Astrocyte of the spinal cord (primary cell): Measurements from ENCODE around the gene PYDC2.

ENCODE experiments used
- DNase-seq: peaks from one replicate; pipeline ENCODE4 v3.0.0; 2011; ENCODE audit warnings: low read depth, low spot score
- H3K4me3 ChIP-seq: 2 replicates; pipeline ENCODE4 v1.5.1; 2011; ENCODE audit warnings: low read depth, mild to moderate bottlenecking, low read length, moderate library complexity
- in situ Hi-C: cut with HindIII; loops from 2 replicates; pipeline ENCODE4 v1.10.0; 2017; ENCODE audit warnings: low sequenced_read_pairs
- TF ChIP-seq, protein P1 (sequence below): IDR thresholded peaks from 2 replicates; pipeline ENCODE4 v1.5.1; 2012; ENCODE audit warnings: low read depth, mild to moderate bottlenecking, low read length, inconsistent platforms

Gene PYDC2

DNA sequence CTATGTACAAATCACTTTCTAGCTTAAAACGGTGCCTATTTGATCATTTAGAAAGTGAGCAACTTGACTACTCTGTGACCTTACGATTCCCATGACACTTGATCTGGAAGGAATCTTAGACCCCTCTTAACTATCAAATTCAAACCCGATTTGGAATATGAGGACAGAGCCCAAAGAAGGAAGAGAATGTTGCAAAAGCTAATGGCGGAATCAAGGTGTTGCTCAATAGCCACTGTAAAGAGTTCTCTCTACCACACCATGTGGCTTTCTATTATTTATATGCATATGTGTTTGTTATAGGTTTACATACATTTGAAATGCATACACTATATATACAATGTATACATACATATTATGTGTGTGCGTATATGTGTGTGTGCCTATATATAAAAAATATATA, 39.9 kb downstream of the PYDC2 start:
- no peak for DNase-seq
- H3K4me3 ChIP-seq, result no peak overlapping the region
- TF ChIP-seq, protein P1, sequence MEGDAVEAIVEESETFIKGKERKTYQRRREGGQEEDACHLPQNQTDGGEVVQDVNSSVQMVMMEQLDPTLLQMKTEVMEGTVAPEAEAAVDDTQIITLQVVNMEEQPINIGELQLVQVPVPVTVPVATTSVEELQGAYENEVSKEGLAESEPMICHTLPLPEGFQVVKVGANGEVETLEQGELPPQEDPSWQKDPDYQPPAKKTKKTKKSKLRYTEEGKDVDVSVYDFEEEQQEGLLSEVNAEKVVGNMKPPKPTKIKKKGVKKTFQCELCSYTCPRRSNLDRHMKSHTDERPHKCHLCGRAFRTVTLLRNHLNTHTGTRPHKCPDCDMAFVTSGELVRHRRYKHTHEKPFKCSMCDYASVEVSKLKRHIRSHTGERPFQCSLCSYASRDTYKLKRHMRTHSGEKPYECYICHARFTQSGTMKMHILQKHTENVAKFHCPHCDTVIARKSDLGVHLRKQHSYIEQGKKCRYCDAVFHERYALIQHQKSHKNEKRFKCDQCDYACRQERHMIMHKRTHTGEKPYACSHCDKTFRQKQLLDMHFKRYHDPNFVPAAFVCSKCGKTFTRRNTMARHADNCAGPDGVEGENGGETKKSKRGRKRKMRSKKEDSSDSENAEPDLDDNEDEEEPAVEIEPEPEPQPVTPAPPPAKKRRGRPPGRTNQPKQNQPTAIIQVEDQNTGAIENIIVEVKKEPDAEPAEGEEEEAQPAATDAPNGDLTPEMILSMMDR, result no peak
- in situ Hi-C loops, result no loop called here

GRCh38 chr3:191502583-191502982, 41.6 kb downstream of the PYDC2 start:
- in situ Hi-C loops, result no loop called here
- TF ChIP-seq, protein P1, result peak; percentile 34
- no peak overlapping the region for H3K4me3 ChIP-seq
- DNase-seq, result peak; percentile 13

DNA sequence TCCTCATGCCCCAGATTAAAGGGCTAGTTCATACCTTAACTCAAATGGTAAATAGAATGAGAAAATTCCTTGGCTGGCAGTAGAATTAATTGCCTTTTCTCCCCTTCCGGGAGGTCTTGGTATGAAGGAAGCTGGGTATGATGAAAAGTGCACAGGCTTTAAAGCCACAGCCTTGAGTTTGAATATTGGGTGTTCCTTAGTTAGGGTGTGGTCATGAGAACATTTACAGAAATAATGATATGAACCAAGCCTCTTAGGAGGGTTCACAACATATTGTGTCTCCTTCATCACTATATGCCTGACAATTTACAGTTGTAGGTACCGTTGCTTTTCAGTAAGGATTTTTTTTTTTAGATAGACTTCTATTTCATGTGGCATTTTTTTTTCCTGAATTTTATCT, 48.1 kb downstream of the PYDC2 start:
- TF ChIP-seq, protein P1, result no peak
- in situ Hi-C loops, result no loop called here
- H3K4me3 ChIP-seq, result no peak overlapping the region
- no peak for DNase-seq
